ENCODE results near the gene EGF.
"Not testable (repeated sequence)": the region's sequence is repeated elsewhere in the genome, so short reads cannot be mapped to it uniquely, and the experiment has no call there.

DNA sequence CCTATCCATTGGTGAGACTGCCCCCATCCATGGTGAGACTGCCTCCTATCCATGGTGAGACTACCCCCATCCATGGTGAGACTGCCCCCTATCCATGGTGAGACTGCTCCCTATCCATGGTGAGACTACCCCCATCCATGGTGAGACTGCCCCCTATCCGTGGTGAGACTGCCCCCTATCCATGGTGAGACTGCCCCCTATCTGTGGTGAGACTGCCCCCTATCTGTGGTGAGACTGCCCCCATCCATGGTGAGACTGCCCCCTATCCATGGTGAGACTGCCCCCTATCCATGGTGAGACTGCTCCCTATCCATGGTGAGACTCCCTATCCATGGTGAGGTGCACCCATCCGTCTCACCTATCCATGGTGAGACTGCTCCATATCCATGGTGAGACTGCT is 37.1 kb upstream of the EGF start:
- not testable (repeated sequence) for TF ChIP-seq POLR2A (IDR thresholded peaks at IDR 0.05)
- TF ChIP-seq, protein P1, sequence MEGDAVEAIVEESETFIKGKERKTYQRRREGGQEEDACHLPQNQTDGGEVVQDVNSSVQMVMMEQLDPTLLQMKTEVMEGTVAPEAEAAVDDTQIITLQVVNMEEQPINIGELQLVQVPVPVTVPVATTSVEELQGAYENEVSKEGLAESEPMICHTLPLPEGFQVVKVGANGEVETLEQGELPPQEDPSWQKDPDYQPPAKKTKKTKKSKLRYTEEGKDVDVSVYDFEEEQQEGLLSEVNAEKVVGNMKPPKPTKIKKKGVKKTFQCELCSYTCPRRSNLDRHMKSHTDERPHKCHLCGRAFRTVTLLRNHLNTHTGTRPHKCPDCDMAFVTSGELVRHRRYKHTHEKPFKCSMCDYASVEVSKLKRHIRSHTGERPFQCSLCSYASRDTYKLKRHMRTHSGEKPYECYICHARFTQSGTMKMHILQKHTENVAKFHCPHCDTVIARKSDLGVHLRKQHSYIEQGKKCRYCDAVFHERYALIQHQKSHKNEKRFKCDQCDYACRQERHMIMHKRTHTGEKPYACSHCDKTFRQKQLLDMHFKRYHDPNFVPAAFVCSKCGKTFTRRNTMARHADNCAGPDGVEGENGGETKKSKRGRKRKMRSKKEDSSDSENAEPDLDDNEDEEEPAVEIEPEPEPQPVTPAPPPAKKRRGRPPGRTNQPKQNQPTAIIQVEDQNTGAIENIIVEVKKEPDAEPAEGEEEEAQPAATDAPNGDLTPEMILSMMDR (IDR thresholded peaks at IDR 0.05) = not testable (repeated sequence)

Measured in heart left ventricle (tissue), 13 donors.